ENCODE measurements around the gene ZFYVE16. TPM values are rescaled to one million over a fixed set of nuclear protein-coding genes. Genes with fewer than 3 reads are reported as not detected.

Gene ZFYVE16
- total RNA-seq (2016; rRNA removed; fragmentation: Illumina TruSeq; extraction: Trizol) (33.3 and 55.7 TPM in 2 replicates), polyA plus RNA-seq (2011; rRNA removed) (9.3 and 9.5 TPM in 2 replicates), polyA minus RNA-seq (2011; rRNA and poly(A)+ RNA removed; ENCODE audit: low replicate concordance) (7.3 and 8.7 TPM in 2 replicates), Bru-seq, nascent RNA (percentile 80 among the genes with signal in this experiment), BruChase-seq, experiment 1, labeled RNA remaining after a 6-hour chase (percentile 83 among the genes with signal in this experiment), BruChase-seq, experiment 2, labeled RNA remaining after a 2-hour chase (percentile 86 among the genes with signal in this experiment)
- 6.1 and 7.2 TPM in 2 replicates for total RNA-seq (2016; cell fraction: cytosol; rRNA removed; fragmentation: Illumina TruSeq; extraction: Trizol; ENCODE audit: low read depth)
- 32.3 and 54.6 TPM in 2 replicates for total RNA-seq (2016; cell fraction: insoluble cytoplasmic fraction; rRNA removed; fragmentation: Illumina TruSeq; extraction: Trizol)
- 9.6 and 12.3 TPM in 2 replicates for total RNA-seq (2016; cell fraction: membrane; rRNA removed; fragmentation: Illumina TruSeq; extraction: Trizol)
- 46.8 and 54.5 TPM in 2 replicates for total RNA-seq (2016; cell fraction: nucleus; rRNA removed; fragmentation: Illumina TruSeq; extraction: Trizol)
- 2.4 and 4.2 TPM in 2 replicates for polyA plus RNA-seq (2011; cell fraction: cytosol; rRNA removed)
- polyA plus RNA-seq (2011; cell fraction: nucleus; rRNA removed) = 9.4 and 14.1 TPM in 2 replicates
- polyA plus RNA-seq (2012) = 15.0 and 16.4 TPM in 2 replicates
- polyA plus RNA-seq (2016; cell fraction: cytosol; fragmentation: Illumina TruSeq; extraction: Trizol; ENCODE audit: low read depth) = 0.74 and 1.1 TPM in 2 replicates
- polyA plus RNA-seq (2016; cell fraction: insoluble cytoplasmic fraction; fragmentation: Illumina TruSeq; extraction: Trizol; ENCODE audit: low read depth) = 23.4 and 30.4 TPM in 2 replicates
- 3.4 and 3.7 TPM in 2 replicates for polyA plus RNA-seq (2016; cell fraction: membrane; fragmentation: Illumina TruSeq; extraction: Trizol; ENCODE audit: low read depth)
- polyA plus RNA-seq (2016; cell fraction: nucleus; fragmentation: Illumina TruSeq; extraction: Trizol; ENCODE audit: insufficient read depth, low read depth) = 30.3 and 31.0 TPM in 2 replicates
- polyA minus RNA-seq (2011; cell fraction: cytosol; rRNA and poly(A)+ RNA removed) = 10.8 and 17.6 TPM in 2 replicates
- 79.9 and 90.5 TPM in 2 replicates for polyA minus RNA-seq (2011; cell fraction: nucleus; rRNA and poly(A)+ RNA removed)
- long read RNA-seq, experiment 1, partial matches to known transcripts = 5 of 6 reads
- long read RNA-seq, experiment 1, other reads (novel, unspliced or antisense) = 1 of 6 reads
- long read RNA-seq, experiment 2, partial matches to known transcripts = 0 of 19 reads
- long read RNA-seq, experiment 2, other reads (novel, unspliced or antisense) = 19 of 19 reads

GRCh38 chr5:80407735-80408483 is at the start of gene ZFYVE16:
TSS of gene ZFYVE16 (plus strand) at chr5:80408064. CDS start at chr5:80434148, 26,084 bp downstream.
- Histone ChIP-seq H3K36me3 (replicated peaks in 1 of 2; ENCODE audit: control insufficient read depth in 1 of 2, insufficient read depth in 2 of 2, low read length in 2 of 2) (no peaks in the 10 kb centered on the region; a peak in 2 of 5 replicates), H3K9ac (ENCODE audit: insufficient read depth, low read depth, low read length) (peak within 1 kb of the TSS; percentile 95), H3K27me3 (ENCODE audit: control insufficient read depth in 1 of 2, insufficient read depth in 2 of 2, low read length in 2 of 2) (no peaks in the 10 kb centered on the region), H4K20me1 (ENCODE audit: insufficient read depth, low read length) (peaks cover 5% of the 10 kb centered on the region; the same call in 1 of the 2 replicates), H3K79me2 (ENCODE audit: insufficient read depth, low read length) (peaks cover 45% of the 10 kb centered on the region), H3K4me2 (ENCODE audit: low read depth, low read length) (peak within 1 kb of the TSS; percentile 87), H3K4me3 (replicated peaks in 1 of 3; ENCODE audit: insufficient read depth in 1 of 3, low read depth in 2 of 3, low read length in 3 of 3) (peak within 1 kb of the TSS; percentile 82 to 93 (median 89)), H3K9me3 (ENCODE audit: low read length) (no peaks in the 10 kb centered on the region), H3K4me1 (ENCODE audit: insufficient read depth, low read length) (peaks cover 28% of the 10 kb centered on the region), H2AFZ (ENCODE audit: low read length) (no peak within 1 kb of the TSS), H3K27ac (ENCODE audit: extremely low read length, insufficient read depth, low read length) (peak within 1 kb of the TSS; percentile 94)
- FAIRE-seq = peak; percentile 86
- CTCF ChIA-PET (ENCODE audit: low intra/inter-chr PET ratio, low total read pairs) = no interaction called here
- POLR2A ChIA-PET = interaction anchor here (0.5 to 2.5 kb wide), 8 partner anchors 11 to 1960 kb away, joined by 3 to 14 read pairs (median 3); partner anchors contain the start of genes DHFR, FAM151B, MSH3 and SERINC5
- in situ Hi-C loops (cut with HindIII; ENCODE audit: extremely low pct_ligation_motif_present, low pct_unique_long_range_greater_than_20kb) = no loop called here
- intact Hi-C loops (cut with micrococcal nuclease; ENCODE audit: unreplicated experiment) = loop anchor here (5.0 to 10.0 kb wide), 3 partner anchors 63 to 164 kb away; partner anchors contain the start of gene ANKRD34B
- no CpG with 5 or more reads among the region's 66 CpGs for WGBS (ENCODE audit: low lambda C conversion rate)
- DNase-seq (ENCODE audit: low spot score) = peak; percentile 95
- peak; percentile 88 for ATAC-seq
- BruUV-seq (replicated peaks) = no TSS peak
- TF ChIP-seq ZBTB21 (CRISPR knock-in tag; IDR thresholded peaks at IDR 0.05) (peak; percentile 4; the same call in 1 of the 2 replicates), SATB2 (CRISPR knock-in tag; IDR thresholded peaks at IDR 0.05) (no peak), CAMTA2 (CRISPR knock-in tag; IDR thresholded peaks at IDR 0.05; ENCODE audit: borderline replicate concordance) (no peak), SOX6 (IDR thresholded peaks at IDR 0.05) (no peak), SOX6 (CRISPR knock-in tag; IDR thresholded peaks at IDR 0.05) (no peak), NFRKB (IDR thresholded peaks at IDR 0.05) (no peak), ASH2L (IDR thresholded peaks at IDR 0.05; ENCODE audit: insufficient read length, low read depth, low read length) (peak; percentile 69), TAF15 (IDR thresholded peaks at IDR 0.05; ENCODE audit: low read depth, low read length, poor library complexity, severe bottlenecking) (no peak)
- TF ChIP-seq, protein P1, sequence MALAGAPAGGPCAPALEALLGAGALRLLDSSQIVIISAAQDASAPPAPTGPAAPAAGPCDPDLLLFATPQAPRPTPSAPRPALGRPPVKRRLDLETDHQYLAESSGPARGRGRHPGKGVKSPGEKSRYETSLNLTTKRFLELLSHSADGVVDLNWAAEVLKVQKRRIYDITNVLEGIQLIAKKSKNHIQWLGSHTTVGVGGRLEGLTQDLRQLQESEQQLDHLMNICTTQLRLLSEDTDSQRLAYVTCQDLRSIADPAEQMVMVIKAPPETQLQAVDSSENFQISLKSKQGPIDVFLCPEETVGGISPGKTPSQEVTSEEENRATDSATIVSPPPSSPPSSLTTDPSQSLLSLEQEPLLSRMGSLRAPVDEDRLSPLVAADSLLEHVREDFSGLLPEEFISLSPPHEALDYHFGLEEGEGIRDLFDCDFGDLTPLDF (CRISPR knock-in tag; IDR thresholded peaks at IDR 0.05) = peak; percentile 63; the same call in 1 of the 2 replicates
- TF ChIP-seq, protein P2, sequence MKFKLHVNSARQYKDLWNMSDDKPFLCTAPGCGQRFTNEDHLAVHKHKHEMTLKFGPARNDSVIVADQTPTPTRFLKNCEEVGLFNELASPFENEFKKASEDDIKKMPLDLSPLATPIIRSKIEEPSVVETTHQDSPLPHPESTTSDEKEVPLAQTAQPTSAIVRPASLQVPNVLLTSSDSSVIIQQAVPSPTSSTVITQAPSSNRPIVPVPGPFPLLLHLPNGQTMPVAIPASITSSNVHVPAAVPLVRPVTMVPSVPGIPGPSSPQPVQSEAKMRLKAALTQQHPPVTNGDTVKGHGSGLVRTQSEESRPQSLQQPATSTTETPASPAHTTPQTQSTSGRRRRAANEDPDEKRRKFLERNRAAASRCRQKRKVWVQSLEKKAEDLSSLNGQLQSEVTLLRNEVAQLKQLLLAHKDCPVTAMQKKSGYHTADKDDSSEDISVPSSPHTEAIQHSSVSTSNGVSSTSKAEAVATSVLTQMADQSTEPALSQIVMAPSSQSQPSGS (CRISPR knock-in tag; IDR thresholded peaks at IDR 0.05) = peak; percentile 33; the same call in 1 of the 2 replicates
- TF ChIP-seq, protein P3, sequence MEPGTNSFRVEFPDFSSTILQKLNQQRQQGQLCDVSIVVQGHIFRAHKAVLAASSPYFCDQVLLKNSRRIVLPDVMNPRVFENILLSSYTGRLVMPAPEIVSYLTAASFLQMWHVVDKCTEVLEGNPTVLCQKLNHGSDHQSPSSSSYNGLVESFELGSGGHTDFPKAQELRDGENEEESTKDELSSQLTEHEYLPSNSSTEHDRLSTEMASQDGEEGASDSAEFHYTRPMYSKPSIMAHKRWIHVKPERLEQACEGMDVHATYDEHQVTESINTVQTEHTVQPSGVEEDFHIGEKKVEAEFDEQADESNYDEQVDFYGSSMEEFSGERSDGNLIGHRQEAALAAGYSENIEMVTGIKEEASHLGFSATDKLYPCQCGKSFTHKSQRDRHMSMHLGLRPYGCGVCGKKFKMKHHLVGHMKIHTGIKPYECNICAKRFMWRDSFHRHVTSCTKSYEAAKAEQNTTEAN (CRISPR knock-in tag; conservative IDR thresholded peaks at IDR 0.05) = 0 out of 2 replicates have a peak, but pooled peaks have one; percentile 37
- TF ChIP-seq, protein P4, sequence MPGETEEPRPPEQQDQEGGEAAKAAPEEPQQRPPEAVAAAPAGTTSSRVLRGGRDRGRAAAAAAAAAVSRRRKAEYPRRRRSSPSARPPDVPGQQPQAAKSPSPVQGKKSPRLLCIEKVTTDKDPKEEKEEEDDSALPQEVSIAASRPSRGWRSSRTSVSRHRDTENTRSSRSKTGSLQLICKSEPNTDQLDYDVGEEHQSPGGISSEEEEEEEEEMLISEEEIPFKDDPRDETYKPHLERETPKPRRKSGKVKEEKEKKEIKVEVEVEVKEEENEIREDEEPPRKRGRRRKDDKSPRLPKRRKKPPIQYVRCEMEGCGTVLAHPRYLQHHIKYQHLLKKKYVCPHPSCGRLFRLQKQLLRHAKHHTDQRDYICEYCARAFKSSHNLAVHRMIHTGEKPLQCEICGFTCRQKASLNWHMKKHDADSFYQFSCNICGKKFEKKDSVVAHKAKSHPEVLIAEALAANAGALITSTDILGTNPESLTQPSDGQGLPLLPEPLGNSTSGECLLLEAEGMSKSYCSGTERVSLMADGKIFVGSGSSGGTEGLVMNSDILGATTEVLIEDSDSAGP (CRISPR knock-in tag; IDR thresholded peaks at IDR 0.05; ENCODE audit: borderline replicate concordance) = peak; percentile 79; the same call in 1 of the 2 replicates
